Omental fat pad (tissue), 4 donors: ENCODE results near the gene TTLL1. TPM values are rescaled to one million over a fixed set of nuclear protein-coding genes. Genes with fewer than 3 reads are reported as not detected.
A peak's percentile ranks its signal among the peaks of the same experiment; 100 is the strongest.
"Not testable (repeated sequence)": the region's sequence is repeated elsewhere in the genome, so short reads cannot be mapped to it uniquely, and the experiment has no call there.

Experiments
- ATAC-seq: fragments of 150-250 bp; one replicate; pipeline ENCODE4 v1.9.1; 2016; ENCODE audit warnings: mild to moderate bottlenecking, moderate library complexity; ENCODE audit not compliant: low FRiP score
- DNase-seq: peaks from one replicate; pipeline ENCODE4 v3.0.0-alpha.2; 2019; ENCODE audit warnings: low spot score
- total RNA-seq, 4 donors: library from RNA; depleted of rRNA; stranded (reverse); fragments of >200 nt; gene quantifications; one replicate each; pipeline ENCODE4 v1.1.0, GENCODE V29; 2016
- TF ChIP-seq, protein P1 (sequence below), 3 donors: fragments of 450-650 bp; IDR thresholded peaks; one replicate each; pipeline ENCODE4 v1.5.1; 2016 to 2017; ENCODE audit warnings: antibody characterized with exemption in 3 of 3, mild to moderate bottlenecking in 3 of 3, moderate library complexity in 2 of 3

The TTLL1 gene
- total RNA-seq, 4 donors from 2014 or later: 2.2 to 5.3 (median 3.6) TPM

DNA sequence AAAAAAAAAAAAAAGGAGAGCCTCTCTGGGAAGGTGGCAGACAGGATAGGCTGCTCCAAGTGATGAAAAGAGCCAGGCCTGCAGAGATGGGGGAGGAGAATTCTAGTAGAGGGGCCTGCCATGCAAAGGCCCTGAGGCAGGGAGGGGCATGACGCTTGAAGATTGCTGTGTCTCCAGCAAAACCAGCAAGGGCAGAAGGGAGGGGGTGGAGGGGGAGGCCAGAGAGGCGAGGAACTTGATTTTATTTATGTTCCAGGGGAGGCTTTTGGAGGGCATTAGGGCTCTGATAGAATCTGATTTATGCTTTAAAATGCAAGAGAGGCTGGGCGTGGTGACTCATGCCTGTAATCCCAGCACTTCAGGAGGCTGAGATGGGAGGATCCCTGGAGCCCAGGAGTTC lies 57.6 kb downstream of the TTLL1 start:
- no peak for ATAC-seq
- TF ChIP-seq, protein P1, sequence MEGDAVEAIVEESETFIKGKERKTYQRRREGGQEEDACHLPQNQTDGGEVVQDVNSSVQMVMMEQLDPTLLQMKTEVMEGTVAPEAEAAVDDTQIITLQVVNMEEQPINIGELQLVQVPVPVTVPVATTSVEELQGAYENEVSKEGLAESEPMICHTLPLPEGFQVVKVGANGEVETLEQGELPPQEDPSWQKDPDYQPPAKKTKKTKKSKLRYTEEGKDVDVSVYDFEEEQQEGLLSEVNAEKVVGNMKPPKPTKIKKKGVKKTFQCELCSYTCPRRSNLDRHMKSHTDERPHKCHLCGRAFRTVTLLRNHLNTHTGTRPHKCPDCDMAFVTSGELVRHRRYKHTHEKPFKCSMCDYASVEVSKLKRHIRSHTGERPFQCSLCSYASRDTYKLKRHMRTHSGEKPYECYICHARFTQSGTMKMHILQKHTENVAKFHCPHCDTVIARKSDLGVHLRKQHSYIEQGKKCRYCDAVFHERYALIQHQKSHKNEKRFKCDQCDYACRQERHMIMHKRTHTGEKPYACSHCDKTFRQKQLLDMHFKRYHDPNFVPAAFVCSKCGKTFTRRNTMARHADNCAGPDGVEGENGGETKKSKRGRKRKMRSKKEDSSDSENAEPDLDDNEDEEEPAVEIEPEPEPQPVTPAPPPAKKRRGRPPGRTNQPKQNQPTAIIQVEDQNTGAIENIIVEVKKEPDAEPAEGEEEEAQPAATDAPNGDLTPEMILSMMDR (IDR thresholded peaks at IDR 0.05): no peak
- DNase-seq: no peak

DNA sequence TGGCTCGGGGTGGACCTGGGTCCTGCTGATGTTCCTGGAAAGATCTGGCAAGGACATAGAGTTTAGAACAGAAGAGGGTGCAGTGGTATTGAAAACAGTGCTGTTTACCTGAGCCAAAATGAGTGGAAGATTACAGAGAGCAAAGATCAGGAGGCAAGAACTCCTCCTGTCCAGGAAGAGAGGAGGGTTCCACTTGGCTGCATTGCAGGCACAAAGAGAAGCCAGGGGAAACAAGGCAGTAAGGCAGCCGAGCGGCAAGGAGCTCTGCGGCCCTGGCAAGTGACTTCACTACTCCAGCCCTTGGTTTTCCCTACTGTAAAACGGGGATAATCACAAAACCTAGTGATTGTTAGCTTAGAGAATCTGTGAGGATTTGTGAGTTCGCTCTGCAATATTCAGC lies 70.6 kb downstream of the TTLL1 start:
- TF ChIP-seq, protein P1 (IDR thresholded peaks at IDR 0.05): no peak
- DNase-seq: no peak
- ATAC-seq: no peak

DNA sequence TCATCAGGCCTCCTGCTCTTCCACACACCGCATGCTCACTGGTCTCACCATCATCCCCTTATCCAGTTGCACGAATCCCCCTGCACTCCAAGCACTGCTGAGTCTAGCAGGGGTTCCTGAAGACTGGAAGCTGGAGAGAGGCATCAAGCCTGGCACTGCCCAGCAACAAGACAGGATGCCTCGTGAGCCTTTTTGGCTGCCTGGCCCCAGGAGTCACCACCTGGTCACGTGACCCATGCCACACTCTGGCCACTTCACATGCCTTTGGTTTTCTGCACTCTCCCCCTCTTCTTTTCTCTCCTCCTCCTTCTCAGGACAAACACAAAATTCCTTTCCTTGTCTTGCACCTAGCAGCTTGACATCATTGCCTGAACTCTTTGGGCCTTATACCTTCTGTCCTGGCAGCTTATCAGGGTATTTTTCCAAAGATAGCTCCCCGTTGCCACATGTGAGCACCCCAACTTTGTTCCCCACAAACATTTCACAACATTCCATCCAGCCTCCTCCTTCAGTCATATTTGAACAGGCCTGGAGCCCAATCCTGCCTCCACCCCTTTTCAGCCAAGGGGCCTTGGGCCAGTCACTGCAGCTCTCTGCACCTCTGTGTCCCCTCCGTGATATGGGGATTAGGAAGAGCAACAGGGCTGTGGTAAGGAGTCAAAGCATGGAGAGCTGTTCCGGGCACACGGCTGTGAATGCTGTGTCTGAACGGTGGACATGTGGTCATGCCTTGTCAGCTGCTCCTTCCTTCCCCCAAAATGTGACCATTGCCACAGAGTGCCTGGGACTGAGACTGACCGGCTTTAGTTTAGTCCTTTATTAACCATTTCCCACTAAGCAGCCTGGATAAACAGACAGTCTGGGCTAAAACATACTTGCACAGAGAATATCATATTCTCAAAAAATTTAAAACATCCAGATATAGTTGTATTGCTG lies 71.4 kb downstream of the TTLL1 start:
- TF ChIP-seq, protein P1 (IDR thresholded peaks at IDR 0.05): no peak
- no peak for ATAC-seq
- DNase-seq: no peak

DNA sequence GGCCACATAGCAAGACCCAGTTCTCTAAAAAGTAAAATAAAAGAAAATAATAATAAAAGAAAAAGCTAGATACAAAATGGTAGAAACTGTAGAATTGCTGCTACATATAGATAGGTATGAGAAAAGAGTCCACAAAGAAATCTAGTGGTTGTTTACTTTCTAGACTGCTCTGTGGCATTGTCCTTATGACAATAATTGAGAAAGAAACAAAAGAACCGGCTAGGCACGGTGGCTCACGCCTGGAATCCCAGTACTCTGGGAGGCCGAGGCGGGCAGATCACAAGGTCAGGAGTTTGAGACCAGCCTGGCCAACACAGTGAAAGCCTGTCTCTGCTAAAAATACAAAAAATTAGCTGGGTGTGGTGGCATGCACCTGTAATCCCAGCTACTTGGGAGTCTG lies 73.0 kb downstream of the TTLL1 start:
- DNase-seq, ATAC-seq: not testable (repeated sequence)

DNA sequence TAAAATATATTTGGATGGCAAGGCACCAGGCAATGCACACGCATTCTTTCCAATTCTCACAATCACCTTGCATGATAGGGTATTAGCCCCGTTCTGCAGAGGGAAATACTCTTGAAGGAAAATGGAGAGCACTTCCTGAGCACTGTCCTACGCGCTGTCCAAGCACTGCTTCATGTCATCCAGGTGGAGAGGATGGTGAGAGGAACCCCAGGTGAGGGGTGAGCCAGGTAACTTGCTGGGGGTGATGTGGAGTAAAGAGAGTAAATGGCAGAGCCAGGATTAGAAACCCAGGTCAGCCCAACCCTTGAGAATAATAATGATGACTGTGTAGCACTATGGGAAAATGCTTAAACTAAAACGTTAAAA lies 73.5 kb downstream of the TTLL1 start:
- TF ChIP-seq, protein P1 (IDR thresholded peaks at IDR 0.05): no peak
- DNase-seq (no peak), ATAC-seq (no peak)

DNA sequence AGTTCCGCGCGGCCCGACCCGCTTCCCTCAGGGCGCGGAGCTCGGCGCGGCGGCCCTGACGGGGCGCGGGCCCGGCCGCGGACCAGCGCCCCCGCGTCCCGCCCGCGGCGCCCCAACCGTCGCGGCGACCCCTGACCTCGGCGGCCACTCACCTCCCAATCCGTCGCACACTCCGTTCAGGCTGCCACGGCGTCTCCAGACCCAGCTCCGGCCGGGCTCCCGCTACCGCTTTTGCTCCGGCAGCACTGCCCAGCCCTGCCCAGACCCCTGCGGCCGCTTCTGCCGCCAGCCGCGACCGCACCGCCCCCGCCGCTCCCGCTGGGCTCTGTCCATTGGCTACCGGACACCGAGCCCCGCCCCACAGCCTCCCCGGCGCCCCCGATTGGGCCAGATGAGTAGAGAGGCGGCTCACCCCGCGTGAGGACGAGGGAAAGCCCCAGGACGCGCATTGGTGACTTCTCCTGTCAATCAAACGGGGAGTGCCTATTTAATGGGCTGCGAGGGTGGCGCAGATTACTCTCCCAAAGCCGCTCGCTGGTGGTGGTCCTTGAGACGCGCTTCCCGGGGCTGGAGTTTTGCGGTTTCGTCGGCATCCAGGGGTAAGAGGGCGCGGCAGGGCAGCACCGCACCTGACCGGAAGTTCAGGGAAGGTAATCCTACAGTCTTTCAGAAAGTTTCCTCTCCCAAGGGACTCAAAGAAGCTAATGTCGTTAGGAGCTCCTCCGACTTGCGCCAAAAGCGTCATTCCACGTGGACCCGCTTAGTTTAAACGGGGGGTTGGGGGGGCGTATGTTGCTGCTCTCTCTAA lies 74.1 kb downstream of the TTLL1 start, which contains the start of gene PACSIN2:
Gene PACSIN2, minus strand, starts transcription at position 281 of the 808 bp plus-strand sequence. CDS start 103,069 bp downstream, outside the sequence.
- TF ChIP-seq, protein P1 (IDR thresholded peaks at IDR 0.05): no peak
- peak; percentile 97 for ATAC-seq
- peak; percentile 96 for DNase-seq

DNA sequence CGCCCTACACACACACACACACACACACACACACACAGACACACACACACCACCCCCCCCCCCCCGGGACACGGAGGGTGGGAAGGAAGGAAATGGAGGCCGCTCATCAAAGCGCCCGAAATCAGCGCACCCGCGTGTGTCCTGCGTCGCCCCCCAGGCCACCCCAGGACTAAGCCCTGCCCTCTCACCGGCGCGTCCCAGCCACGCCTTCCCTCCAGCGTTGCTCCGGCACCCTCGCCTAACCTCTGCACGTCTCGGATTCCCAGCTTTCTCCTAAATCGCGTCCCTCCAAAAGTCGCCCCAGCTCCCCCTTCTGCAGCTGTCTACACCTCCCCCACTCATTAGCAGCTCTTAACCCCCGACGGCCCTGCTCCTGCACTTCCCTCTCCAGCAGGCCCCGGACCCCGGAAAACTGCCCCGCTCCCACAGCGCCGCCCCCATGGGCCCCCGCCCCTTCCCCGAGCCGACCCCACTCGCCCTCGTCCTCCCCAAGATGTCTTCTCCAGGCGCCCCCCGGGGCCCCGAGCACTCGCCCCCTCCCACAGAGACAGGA lies 74.8 kb downstream of the TTLL1 start:
- DNase-seq (no peak), ATAC-seq (peak; percentile 24)
- TF ChIP-seq, protein P1 (IDR thresholded peaks at IDR 0.05): no peak
